A549 (cell line): ENCODE data around the gene IL17RA. TPM values are rescaled to one million over a fixed set of nuclear protein-coding genes. Genes with fewer than 3 reads are reported as not detected.

Experiments used
- ATAC-seq, 2 experiments: fragments of 200-7000 bp in 1 of 2; fragments of >200 bp in 1 of 2; cut with Nextera tagmentation in 1 of 2; cut with Tn5 transposase in 1 of 2; 3 replicates each; pipeline versions ENCODE4 v1.8.0 to v1.9.1; 2018 to 2020; ENCODE audit warnings: mild to moderate bottlenecking in 1 of 2, moderate library complexity in 1 of 2
- CTCF ChIA-PET: fragments of 300-600 bp; sonication (Branson Sonifier 250); formaldehyde crosslinking; extraction: SDS; loops from one replicate; lab custom pipeline; 2021; ENCODE audit warnings: antibody characterized with exemption, inconsistent platforms; lab: Yijun Ruan, JAX
- POLR2A ChIA-PET: fragments of 350-600 bp; formaldehyde crosslinking; extraction: SDS; loops from one replicate; lab custom pipeline; 2021; ENCODE audit warnings: antibody characterized with exemption, inconsistent platforms; lab: Yijun Ruan, JAX
- DNase-seq, 2 experiments: peaks; one replicate each; pipeline versions ENCODE4 v3.0.0 to v3.0.0-alpha.2; 2011 to 2016; ENCODE audit warnings: low read depth in 1 of 2, low spot score in 1 of 2
- FAIRE-seq: peaks from 2 replicates; lab custom pipeline; 2011; peaks lifted over from hg19 to GRCh38; lab: Jason Lieb, UNC
- H3K27ac ChIP-seq, 2 experiments: fragments of >200 bp; sonication (Bioruptor Twin); formaldehyde crosslinking; 3 replicates each; pipeline ENCODE4 v1.5.1; 2016 to 2017
- H3K4me1 ChIP-seq: fragments of >200 bp; sonication (Bioruptor Twin); formaldehyde crosslinking; 3 replicates; pipeline ENCODE4 v1.6.1; 2016
- H3K4me2 ChIP-seq: fragments of >200 bp; sonication (Bioruptor Twin); formaldehyde crosslinking; 3 replicates; pipeline ENCODE4 v1.6.1; 2016
- H3K4me3 ChIP-seq: fragments of >200 bp; sonication (Bioruptor Twin); formaldehyde crosslinking; 3 replicates; pipeline ENCODE4 v1.5.1; 2016
- H3K9me3 ChIP-seq: fragments of >200 bp; sonication (Bioruptor Twin); formaldehyde crosslinking; 3 replicates; pipeline ENCODE4 v1.6.1; 2016
- BHLHE40 ChIP-seq: IDR thresholded peaks from 2 replicates; pipeline ENCODE4 v1.6.1; 2012; ENCODE audit warnings: low read depth, low read length, inconsistent platforms
- CBX8 ChIP-seq: fragments of 200-600 bp; sonication (generic); IDR thresholded peaks from 2 replicates; pipeline ENCODE4 v1.6.1; 2016
- CEBPB ChIP-seq, 2 experiments: fragments of >200 bp in 1 of 2; sonication (Bioruptor Twin) in 1 of 2; formaldehyde crosslinking in 1 of 2; IDR thresholded peaks; 2 replicates each; pipeline ENCODE4 v1.6.1; 2012 to 2016
- CHD4 ChIP-seq: fragments of 200-600 bp; sonication (generic); IDR thresholded peaks from 2 replicates; pipeline ENCODE4 v1.6.1; 2016; ENCODE audit warnings: antibody characterized with exemption, mild to moderate bottlenecking, borderline replicate concordance
- EHMT2 ChIP-seq: fragments of 200-600 bp; sonication (generic); IDR thresholded peaks from 2 replicates; pipeline ENCODE4 v1.6.1; 2016; ENCODE audit warnings: antibody characterized with exemption, low read depth, mild to moderate bottlenecking, moderate library complexity
- ELK1 ChIP-seq: fragments of 150-350 bp; IDR thresholded peaks from 2 replicates; pipeline ENCODE4 v1.6.1; 2014; ENCODE audit warnings: low read depth, mild to moderate bottlenecking, low read length
- FOSL2 ChIP-seq, 2 experiments: fragments of 450-650 bp in 1 of 2; fragments of >200 bp in 1 of 2; sonication (Bioruptor Twin) in 1 of 2; formaldehyde crosslinking; IDR thresholded peaks; 2 replicates each; pipeline versions ENCODE4 v1.5.0 to v1.6.1; 2016 to 2020; ENCODE audit warnings: mild to moderate bottlenecking in 1 of 2, moderate library complexity in 1 of 2
- GATA3 ChIP-seq: IDR thresholded peaks from 2 replicates; pipeline ENCODE4 v1.6.1; 2012; ENCODE audit warnings: borderline replicate concordance
- HDAC2 ChIP-seq: fragments of 200-600 bp; sonication (generic); IDR thresholded peaks from 2 replicates; pipeline ENCODE4 v1.6.1; 2016
- MAFK ChIP-seq: fragments of 450-650 bp; IDR thresholded peaks from 2 replicates; pipeline ENCODE4 v1.6.1; 2014; ENCODE audit not compliant: partially characterized antibody
- POLR2A ChIP-seq: IDR thresholded peaks from 2 replicates; pipeline ENCODE4 v1.6.1; 2012; ENCODE audit warnings: mild to moderate bottlenecking, low read length
- POLR2AphosphoS2 ChIP-seq: conservative IDR thresholded peaks from 2 replicates; pipeline ENCODE4 v1.6.1; 2012; ENCODE audit warnings: low read length, improper control_type of control experiment, inconsistent platforms
- WGBS: methylation state at CpG from one replicate; pipeline ENCODE4 v1.1.6; 2017; ENCODE audit errors: missing lambda C conversion rate; 5-methylcytosine and 5-hydroxymethylcytosine counted together
- polyA plus RNA-seq, 4 experiments: library from polyadenylated mRNA; depleted of rRNA in 3 of 4; stranded (reverse); fragments of >200 nt; fragmentation: RNase III in 1 of 4; extraction: RNeasy Plus Mini Kit Qiagen cat#74134 plus additional on column Dnase treatment in 1 of 4; gene quantifications; 2 replicates in 3 of 4; 3 replicates in 1 of 4; pipeline ENCODE4 v1.2.3, GENCODE V29; 2011 to 2017
- TF ChIP-seq, protein P1 (sequence below): IDR thresholded peaks from 2 replicates; pipeline ENCODE4 v1.6.1; 2012
- TF ChIP-seq, protein P2 (sequence below): fragments of 250-450 bp; sonication (Bioruptor Pico); IDR thresholded peaks from 2 replicates; pipeline ENCODE4 v1.5.0; 2021; ENCODE audit warnings: mild to moderate bottlenecking, moderate library complexity, borderline replicate concordance
- TF ChIP-seq, protein P3 (sequence below): fragments of >200 bp; sonication (Bioruptor Twin); formaldehyde crosslinking; IDR thresholded peaks from 3 replicates; pipeline ENCODE4 v1.5.1; 2016

The IL17RA gene
- polyA plus RNA-seq, 2 of the 4 experiments (the other 2 are of a cell fraction): 4.3 to 6.4 TPM

DNA sequence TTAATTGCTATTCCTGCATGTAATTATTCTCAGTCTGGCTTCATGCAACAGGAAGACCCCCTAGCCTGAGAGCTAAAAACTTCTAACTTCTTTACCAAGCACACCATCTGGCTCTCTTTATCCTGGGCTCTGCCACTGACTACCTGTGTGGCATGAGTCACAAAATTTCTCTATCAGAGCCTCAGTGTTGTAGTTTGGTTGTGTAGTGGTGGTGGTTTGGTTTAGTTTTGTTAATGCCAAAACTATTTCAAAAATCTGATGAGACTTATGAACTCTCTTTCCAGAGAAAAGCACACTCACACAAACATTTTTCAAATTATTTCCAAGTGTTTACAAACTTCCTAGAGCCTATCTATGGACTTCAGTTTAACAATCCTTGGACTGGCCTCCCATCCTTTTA lies 7.5 kb upstream of the IL17RA start (continued):
- TF ChIP-seq, protein P1, sequence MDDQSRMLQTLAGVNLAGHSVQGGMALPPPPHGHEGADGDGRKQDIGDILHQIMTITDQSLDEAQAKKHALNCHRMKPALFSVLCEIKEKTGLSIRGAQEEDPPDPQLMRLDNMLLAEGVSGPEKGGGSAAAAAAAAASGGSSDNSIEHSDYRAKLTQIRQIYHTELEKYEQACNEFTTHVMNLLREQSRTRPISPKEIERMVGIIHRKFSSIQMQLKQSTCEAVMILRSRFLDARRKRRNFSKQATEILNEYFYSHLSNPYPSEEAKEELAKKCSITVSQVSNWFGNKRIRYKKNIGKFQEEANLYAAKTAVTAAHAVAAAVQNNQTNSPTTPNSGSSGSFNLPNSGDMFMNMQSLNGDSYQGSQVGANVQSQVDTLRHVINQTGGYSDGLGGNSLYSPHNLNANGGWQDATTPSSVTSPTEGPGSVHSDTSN: no peak
- TF ChIP-seq GATA3 (no peak), CBX8 (no peak)

DNA sequence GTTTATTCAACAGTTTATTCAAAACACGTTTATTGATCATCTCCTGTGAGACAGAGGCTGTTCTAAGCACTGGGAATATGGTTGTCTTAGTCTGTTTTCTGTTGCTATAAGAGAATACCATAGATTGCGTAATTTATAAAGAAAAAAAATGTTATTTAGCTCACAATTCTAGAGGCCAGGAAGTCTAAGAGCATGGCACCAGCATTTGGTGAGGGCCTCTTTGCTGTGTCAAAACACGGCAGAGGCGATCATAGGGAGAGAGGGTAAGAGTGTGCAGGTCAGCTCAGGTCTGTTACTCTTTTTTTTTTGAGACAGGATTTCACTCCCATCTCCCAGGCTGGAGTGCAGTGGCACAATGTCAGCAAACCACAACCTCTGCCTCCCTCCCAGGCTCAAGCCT lies 5.2 kb upstream of the IL17RA start:
- H3K4me2 ChIP-seq: no peak overlapping the region
- no peak overlapping the region for H3K27ac ChIP-seq
- H3K9me3 ChIP-seq: no peaks in the 10 kb centered on the region
- no peak for ATAC-seq
- ChIA-PET CTCF (interaction anchor here (0.6 to 1.1 kb wide), 3 partner anchors 34 to 422 kb away, joined by 3 to 5 read pairs (median 4); no protein-coding TSS in a partner anchor), POLR2A (no interaction called here)
- no peak for DNase-seq
- peaks cover 12% of the 10 kb centered on the region; the same call in 2 of the 3 replicates for H3K4me1 ChIP-seq
- no peak for FAIRE-seq
- 80% methylated on average over 4 of the region's 4 CpGs for WGBS
- H3K4me3 ChIP-seq: no peak overlapping the region
- TF ChIP-seq BHLHE40 (no peak), CEBPB (IDR thresholded peaks at IDR 0.05) (0 out of 4 replicates have a peak, but pooled peaks of 1 of the 2 experiments have one; percentile 33)

- TF ChIP-seq, protein P2, sequence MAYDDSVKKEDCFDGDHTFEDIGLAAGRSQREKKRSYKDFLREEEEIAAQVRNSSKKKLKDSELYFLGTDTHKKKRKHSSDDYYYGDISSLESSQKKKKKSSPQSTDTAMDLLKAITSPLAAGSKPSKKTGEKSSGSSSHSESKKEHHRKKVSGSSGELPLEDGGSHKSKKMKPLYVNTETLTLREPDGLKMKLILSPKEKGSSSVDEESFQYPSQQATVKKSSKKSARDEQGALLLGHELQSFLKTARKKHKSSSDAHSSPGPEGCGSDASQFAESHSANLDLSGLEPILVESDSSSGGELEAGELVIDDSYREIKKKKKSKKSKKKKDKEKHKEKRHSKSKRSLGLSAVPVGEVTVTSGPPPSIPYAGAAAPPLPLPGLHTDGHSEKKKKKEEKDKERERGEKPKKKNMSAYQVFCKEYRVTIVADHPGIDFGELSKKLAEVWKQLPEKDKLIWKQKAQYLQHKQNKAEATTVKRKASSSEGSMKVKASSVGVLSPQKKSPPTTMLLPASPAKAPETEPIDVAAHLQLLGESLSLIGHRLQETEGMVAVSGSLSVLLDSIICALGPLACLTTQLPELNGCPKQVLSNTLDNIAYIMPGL (CRISPR knock-in tag): no peak
- TF ChIP-seq EHMT2 (no peak), GATA3 (no peak), FOSL2 (IDR thresholded peaks at IDR 0.05) (no peak), FOSL2 (CRISPR knock-in tag; IDR thresholded peaks at IDR 0.05) (no peak), HDAC2 (no peak), ELK1 (no peak), MAFK (no peak), CHD4 (no peak)
- TF ChIP-seq, protein P1: no peak
- no peak overlapping the region for H3K4me3 ChIP-seq
- no peak overlapping the region for H3K27ac ChIP-seq
- FAIRE-seq (no peak), DNase-seq (no peak), ATAC-seq (no peak)
- CTCF ChIA-PET: interaction anchor here (0.7 to 1.9 kb wide), 2 partner anchors 13 to 418 kb away, joined by 3 to 6 read pairs; no protein-coding TSS in a partner anchor
- no peak overlapping the region for H3K4me2 ChIP-seq
- H3K9me3 ChIP-seq: no peaks in the 10 kb centered on the region
- 93% methylated on average over 5 of the region's 5 CpGs for WGBS
- H3K4me1 ChIP-seq: peaks cover 3% of the 10 kb centered on the region; the same call in 1 of the 3 replicates
- POLR2A ChIA-PET: no interaction called here
These were observed 1.5 kb upstream of the IL17RA start for GRCh38 chr22:17083255-17083654.

GRCh38 chr22:17083811-17084441 lies 874 bp upstream of the IL17RA start:
- WGBS: 95% methylated on average over 30 of the region's 33 CpGs
- peak overlapping the region; percentile 77 to 99; a peak in 5 of 6 replicates for H3K27ac ChIP-seq
- ATAC-seq (no peak; a peak in 1 of 6 replicates), DNase-seq (no peak), FAIRE-seq (no peak)
- H3K9me3 ChIP-seq: no peaks in the 10 kb centered on the region
- H3K4me3 ChIP-seq: peak overlapping the region; percentile 71; the same call in 2 of the 3 replicates
- H3K4me2 ChIP-seq: peak overlapping the region; percentile 93
- ChIA-PET CTCF (interaction anchor here (0.7 to 1.9 kb wide), 2 partner anchors 12 to 417 kb away, joined by 3 to 6 read pairs; no protein-coding TSS in a partner anchor), POLR2A (no interaction called here)
- peaks cover 3% of the 10 kb centered on the region; the same call in 1 of the 3 replicates for H3K4me1 ChIP-seq
- TF ChIP-seq, protein P3, sequence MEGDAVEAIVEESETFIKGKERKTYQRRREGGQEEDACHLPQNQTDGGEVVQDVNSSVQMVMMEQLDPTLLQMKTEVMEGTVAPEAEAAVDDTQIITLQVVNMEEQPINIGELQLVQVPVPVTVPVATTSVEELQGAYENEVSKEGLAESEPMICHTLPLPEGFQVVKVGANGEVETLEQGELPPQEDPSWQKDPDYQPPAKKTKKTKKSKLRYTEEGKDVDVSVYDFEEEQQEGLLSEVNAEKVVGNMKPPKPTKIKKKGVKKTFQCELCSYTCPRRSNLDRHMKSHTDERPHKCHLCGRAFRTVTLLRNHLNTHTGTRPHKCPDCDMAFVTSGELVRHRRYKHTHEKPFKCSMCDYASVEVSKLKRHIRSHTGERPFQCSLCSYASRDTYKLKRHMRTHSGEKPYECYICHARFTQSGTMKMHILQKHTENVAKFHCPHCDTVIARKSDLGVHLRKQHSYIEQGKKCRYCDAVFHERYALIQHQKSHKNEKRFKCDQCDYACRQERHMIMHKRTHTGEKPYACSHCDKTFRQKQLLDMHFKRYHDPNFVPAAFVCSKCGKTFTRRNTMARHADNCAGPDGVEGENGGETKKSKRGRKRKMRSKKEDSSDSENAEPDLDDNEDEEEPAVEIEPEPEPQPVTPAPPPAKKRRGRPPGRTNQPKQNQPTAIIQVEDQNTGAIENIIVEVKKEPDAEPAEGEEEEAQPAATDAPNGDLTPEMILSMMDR: no peak
- no peak for TF ChIP-seq MAFK
- no peak for TF ChIP-seq POLR2A
- no peak for TF ChIP-seq POLR2AphosphoS2
